Embryonic facial prominence (tissue), 1 donor: ENCODE measurements around the gene ANK3.

Source experiments
- DNase-seq: peaks from one replicate; pipeline ENCODE4 v3.0.0-alpha.2; 2016; ENCODE audit errors: extremely low spot score

Gene ANK3

DNA sequence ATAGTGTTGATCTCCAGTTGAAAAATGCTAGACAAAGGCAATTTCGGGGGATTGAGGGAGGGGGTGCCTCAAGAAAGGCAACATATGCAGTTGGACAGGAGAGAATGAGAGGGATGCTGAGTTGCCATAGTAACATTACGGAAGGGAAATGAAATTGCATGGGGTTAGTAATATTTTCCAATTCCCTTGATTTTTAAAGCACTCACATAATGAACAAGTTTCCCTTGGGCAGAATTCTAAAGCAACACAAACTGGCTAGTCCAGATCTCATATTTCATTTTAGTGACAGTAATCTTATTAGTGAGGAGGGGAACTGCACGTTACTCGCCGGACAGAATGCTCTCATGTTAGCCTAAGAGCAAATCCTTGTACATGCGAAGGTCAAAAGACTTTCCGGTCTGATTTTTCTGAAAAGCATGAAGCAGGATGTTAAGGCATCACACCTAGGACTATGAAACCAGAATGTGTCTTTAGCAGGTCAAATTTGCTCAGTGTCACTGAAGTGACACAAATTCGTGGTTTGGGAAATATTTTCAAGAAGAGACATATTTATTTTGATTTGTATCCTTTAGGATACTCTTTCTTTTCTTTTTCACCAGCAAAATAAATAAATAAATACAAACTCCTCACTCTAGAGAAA lies 165.5 kb downstream of the ANK3 start:
- DNase-seq, result peak; percentile 63

GRCh38 chr10:60222047-60222446 lies 167.6 kb downstream of the ANK3 start:
- DNase-seq, result no peak

GRCh38 chr10:60212195-60212594 lies 177.5 kb downstream of the ANK3 start:
- no peak for DNase-seq

DNA sequence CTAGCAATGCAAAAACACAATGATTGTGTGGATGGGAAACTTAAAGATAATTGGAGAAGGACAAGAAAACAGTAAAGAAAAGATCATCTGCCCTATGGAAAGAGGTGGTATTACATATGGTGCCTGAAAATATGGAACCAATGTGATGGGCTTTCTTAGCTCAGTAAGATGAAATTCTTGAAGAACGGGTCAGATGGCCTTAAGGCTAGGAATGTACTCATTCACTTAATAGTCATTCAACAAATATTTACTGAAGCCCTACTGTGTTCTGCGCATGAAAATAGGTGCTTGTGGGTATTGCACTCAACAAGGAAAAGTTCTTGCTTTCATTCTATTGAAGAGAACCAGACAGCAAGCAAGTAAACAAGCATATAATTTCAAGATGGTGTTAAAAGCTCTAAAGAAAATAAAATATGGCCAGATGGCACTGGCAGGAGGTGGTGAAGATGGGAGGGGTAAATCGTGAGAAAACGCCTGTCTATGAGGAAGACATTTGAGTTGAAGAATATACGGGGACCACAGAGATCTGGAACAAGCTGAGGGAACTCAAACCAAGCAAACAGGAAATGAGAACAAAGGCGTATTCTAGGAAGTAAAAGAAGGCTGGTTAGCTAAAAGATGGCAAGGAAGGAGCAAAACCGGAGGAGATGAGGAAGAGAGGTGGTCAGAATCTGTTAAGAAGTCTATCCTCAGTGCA lies 179.7 kb downstream of the ANK3 start:
- DNase-seq, result no peak

- DNase-seq, result peak; percentile 45
These were observed 180.9 kb downstream of the ANK3 start for GRCh38 chr10:60208676-60209269.

- no peak for DNase-seq
These were observed 181.8 kb downstream of the ANK3 start for GRCh38 chr10:60207894-60208293.

DNA sequence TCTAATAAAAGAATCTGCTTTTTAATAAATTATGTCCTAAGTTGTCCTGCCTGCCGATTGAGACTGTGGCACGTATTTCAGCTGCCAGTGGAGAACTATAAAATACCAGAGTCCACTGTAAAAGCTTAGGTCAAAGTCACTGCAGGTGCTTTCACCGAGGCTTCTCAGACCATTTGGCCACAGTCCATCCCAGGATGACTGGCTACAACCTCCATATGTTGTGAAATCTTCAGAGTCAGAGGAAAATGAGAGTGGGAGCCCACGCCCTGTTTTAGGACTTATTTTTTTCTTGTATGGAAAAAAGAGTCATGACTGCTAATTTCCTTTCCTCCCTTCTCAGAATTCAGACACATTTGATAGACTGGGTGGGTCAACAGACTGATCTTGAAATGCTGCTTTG lies 182.9 kb downstream of the ANK3 start:
- DNase-seq, result no peak

GRCh38 chr10:60205741-60206140 lies 183.9 kb downstream of the ANK3 start:
- DNase-seq, result no peak

DNA sequence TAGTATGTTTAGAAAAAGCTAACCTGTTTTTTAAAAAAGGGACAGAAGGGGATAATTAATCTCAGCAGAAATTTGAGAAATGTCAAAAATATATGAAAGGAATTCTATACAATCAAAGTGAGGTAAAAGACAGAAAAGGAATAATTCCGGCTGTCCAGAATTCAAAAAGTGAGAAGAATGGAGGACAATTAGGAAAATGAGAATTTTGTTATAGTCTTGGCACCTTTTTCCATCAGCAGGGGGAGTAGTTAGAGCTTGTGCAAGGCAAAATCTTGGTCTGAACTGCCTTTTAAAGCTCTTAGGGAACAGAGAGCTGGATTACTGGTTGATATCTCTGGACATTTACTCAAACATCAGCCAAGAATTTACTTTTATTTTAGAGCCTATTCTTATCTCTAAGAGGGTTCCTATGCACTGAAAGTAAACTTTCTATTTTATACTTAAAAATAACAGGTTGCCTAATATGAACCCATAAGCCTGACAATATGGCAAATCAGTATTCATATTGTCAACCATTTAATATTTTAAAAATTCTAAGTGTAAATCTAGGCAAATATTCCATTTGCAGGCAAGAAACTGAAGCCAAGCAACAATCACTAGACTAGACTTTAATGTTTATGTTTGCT lies 185.6 kb downstream of the ANK3 start:
- DNase-seq, result no peak

GRCh38 chr10:60200682-60201053 lies 189.0 kb downstream of the ANK3 start:
- DNase-seq, result no peak

DNA sequence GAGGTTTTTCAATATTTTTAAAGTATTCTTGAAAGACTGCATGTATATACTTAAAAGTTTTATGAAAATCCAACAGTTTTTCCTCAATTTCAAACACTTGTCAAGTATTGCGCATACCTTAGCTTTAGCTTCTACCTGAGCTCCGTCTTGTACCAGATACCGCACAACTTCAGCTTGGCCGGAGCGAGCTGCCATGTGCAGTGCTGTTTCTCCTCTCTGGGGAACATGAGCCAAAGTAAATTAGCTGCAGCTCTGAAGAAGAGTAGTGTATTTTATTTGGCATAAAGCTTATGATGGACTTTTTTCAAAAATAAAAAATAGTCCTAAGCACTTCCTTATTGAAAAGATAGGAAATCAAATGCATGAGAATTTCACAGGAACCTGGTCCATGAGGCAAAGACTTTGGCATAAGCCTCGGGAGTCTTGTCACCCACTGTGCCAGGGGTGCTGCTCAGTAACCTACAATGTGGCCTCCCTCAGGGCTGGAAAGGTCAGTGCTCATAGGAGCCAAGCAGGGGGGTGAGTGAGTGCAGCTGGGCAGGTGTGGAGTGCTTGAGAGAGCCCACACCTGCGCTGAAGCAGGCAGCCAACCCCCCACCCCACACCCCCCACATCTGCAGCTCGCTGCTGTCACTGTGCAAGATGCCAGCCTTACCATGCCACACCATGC lies 189.5 kb downstream of the ANK3 start:
- no peak for DNase-seq

DNA sequence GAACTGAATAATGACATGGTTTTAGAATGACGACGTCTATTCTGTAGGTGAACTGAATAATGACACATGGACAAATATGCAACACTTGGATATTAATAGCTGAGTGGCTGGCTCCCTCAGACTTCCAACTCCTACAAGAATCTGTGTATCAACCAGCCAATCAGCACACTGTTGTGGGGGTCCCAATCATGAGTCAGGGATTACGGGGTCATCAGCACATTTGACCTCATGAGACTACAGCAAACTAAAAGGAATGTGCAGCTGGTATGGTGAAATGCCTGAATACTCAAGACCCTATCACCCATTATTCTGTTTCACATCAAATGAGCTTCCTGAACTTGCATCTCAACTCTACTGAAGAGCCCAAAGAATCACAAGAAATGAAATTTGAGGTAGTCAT lies 192.5 kb downstream of the ANK3 start:
- DNase-seq, result no peak

DNA sequence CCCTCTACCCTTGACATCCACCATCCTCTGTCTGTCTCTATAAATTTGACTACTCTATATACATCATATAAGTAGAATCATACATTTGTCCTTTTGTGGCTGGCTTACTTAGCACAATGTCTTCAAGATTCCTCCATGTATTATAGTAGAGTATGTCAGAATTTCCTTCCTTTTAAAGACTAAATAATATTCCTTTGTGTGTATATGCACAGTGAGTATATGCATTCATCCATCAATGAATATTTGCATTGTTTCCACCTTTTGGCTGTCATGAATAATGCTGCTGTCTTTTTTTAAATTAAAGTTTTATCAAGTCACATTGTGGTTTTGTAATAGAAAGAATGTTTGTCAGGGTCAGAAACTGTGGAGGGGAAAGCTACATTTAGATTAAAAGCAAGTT lies 195.3 kb downstream of the ANK3 start:
- no peak for DNase-seq

GRCh38 chr10:60192946-60193345 lies 196.7 kb downstream of the ANK3 start:
- no peak for DNase-seq

GRCh38 chr10:60189861-60190475 lies 199.7 kb downstream of the ANK3 start:
- no peak for DNase-seq

DNA sequence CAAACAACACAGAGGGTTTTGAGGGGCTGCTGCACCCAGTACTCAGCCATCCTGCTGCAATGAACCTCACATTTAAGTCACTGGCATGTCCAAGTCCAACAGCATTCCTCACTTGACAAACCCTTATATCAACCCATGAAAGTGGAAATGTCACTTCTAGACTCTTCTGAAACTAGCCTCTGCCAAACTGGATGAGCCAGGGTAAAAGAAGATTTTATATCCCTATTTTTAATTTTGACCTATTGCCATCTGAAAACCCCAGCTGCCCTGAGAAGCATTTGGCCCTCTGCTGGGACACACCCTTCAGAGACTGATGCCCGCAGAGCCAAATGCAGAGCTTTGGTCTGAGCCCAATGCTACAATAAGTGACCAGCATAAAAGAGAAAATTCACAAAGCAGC lies 201.1 kb downstream of the ANK3 start:
- no peak for DNase-seq

DNA sequence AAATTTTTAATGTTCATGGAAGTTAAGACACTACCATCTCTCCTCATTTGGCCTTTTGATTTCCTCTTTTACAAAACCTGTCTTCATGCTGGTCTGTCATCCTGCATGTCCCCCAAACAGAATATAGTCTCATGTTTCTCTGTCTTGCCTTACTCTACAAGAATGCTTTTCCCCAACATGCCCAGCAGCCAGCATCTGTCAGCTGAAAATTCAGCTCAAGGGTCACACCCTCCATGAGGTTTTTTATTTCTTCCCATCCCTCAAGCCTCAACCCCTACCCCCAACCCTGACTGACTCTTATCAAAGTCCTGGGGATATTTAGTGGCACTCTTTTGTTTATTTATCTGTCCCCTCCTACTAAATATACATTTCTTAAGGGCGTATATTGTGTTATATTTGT lies 202.0 kb downstream of the ANK3 start:
- DNase-seq, result no peak

GRCh38 chr10:60186315-60187071 lies 203.2 kb downstream of the ANK3 start:
- DNase-seq, result no peak

DNA sequence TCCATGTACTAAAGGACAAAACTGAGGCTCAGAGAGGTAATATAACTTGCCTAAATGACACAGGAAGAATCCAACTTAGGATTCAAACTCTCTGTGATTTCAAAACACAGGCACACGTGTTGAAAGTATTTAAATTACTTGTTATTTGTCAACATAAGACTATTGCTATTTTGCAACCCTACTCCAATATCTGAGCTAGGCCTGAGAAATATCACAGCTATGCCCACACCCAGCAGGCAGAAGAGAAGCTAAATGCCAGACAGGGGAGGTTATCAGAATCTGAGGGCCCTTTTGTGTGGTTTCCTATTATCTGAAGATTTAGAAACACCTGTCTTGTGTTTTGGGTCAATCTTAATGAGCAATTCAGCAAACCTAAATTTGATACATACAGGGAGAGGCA lies 204.3 kb downstream of the ANK3 start:
- DNase-seq, result no peak

GRCh38 chr10:60182691-60183090 lies 207.0 kb downstream of the ANK3 start:
- DNase-seq, result no peak

DNA sequence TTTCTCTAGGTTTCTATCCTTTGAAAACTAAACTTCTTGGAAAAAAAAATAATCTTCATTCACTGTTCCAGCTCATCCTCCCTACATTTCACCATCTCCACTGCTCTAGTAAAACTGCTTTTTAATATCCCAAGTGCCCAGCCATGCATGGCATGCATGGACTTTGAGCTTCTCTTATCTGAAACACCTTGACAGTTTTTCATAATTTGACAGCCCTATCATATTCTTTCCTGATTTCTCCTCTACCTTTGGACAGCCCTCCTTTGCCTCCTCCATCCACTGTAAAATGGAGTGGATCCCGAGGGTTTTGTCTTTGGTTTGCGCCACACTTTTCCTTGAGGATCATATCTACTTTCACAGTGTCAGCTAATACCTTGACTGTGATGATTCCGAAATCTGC lies 212.8 kb downstream of the ANK3 start:
- no peak for DNase-seq
